ENCODE measurements around the gene CAMP. TPM values are rescaled to one million over a fixed set of nuclear protein-coding genes. Genes with fewer than 3 reads are reported as not detected.

Gene CAMP
- total and polyA plus RNA-seq, 4 donors = 1.3 to 5.5 (median 1.7) TPM

DNA sequence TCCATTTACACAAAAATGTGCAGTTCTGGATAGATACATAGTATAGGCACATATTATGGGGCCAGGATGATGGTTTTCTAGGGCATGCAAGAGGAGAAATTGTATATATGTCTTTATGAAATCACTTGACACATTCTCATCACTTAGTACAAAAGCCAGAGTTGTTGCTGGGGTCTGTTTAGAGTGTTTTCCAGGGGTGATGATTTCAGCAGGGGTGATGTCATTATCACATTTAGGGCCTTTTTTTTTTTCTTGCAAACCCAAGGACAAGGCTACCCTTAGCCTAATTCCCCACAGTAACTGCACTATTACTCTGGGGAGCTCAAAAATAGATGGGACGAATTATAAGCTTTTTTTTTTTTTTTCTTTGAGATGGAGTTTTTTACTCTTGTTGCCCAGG lies 21.2 kb downstream of the CAMP start:
- peaks cover 0 to 7% (median 4%) of the 10 kb centered on the region in 5 donors for H3K4me1 ChIP-seq (ENCODE audit: control insufficient read depth in 5 of 5, insufficient read depth in 5 of 5, low read length in 5 of 5)
- no peaks in the 10 kb centered on the region for H3K9me3 ChIP-seq (ENCODE audit: control insufficient read depth in 4 of 4, insufficient read depth in 3 of 4, low read length in 3 of 4)
- H3K36me3 ChIP-seq (ENCODE audit: control insufficient read depth in 4 of 4, insufficient read depth in 4 of 4, low read length in 4 of 4) = peaks cover 0 to 2% (median 2%) of the 10 kb centered on the region in 4 donors
- no peak overlapping the region for H3K27ac ChIP-seq (ENCODE audit: low read depth in 1 of 2, low read length in 1 of 2)
- H3K4me3 ChIP-seq = no peak overlapping the region
- DNase-seq (no peak), ATAC-seq (ENCODE audit: insufficient read depth, low FRiP score) (no peak)
- H3K27me3 ChIP-seq (ENCODE audit: control insufficient read depth in 3 of 3, insufficient read depth in 3 of 3, low read length in 2 of 3) = no peaks in the 10 kb centered on the region
- TF ChIP-seq, protein P1, sequence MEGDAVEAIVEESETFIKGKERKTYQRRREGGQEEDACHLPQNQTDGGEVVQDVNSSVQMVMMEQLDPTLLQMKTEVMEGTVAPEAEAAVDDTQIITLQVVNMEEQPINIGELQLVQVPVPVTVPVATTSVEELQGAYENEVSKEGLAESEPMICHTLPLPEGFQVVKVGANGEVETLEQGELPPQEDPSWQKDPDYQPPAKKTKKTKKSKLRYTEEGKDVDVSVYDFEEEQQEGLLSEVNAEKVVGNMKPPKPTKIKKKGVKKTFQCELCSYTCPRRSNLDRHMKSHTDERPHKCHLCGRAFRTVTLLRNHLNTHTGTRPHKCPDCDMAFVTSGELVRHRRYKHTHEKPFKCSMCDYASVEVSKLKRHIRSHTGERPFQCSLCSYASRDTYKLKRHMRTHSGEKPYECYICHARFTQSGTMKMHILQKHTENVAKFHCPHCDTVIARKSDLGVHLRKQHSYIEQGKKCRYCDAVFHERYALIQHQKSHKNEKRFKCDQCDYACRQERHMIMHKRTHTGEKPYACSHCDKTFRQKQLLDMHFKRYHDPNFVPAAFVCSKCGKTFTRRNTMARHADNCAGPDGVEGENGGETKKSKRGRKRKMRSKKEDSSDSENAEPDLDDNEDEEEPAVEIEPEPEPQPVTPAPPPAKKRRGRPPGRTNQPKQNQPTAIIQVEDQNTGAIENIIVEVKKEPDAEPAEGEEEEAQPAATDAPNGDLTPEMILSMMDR (IDR thresholded peaks at IDR 0.05; ENCODE audit: control extremely low read depth, extremely low read depth) = no peak
- 93 to 95% methylated on average over 1 of the region's 1 CpG for WGBS, 2 donors
- H3K9ac ChIP-seq (ENCODE audit: insufficient read depth in 1 of 2, low read length in 2 of 2) = no peak overlapping the region

DNA sequence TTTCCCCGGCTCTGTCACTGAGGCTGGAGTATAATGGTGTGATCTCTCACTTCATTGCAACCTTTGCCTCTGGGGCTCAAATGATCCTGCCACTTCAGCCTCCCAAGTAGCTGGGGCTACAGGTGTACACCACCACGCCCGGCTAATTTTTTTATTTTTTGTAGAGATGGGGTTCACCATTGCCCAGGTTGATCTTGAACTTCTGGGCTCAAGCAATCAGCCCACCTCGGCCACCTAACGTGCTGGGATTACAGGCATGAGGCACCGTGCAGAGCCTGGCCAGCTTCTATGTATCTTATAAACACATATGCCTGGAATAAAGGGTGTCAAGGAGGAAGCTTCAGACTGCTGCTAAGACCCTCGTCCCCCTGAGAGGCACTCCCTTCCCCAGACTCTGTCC lies 21.8 kb downstream of the CAMP start:
- TF ChIP-seq, protein P1 (IDR thresholded peaks at IDR 0.05; ENCODE audit: control extremely low read depth, extremely low read depth) = no peak
- no peak overlapping the region for H3K4me3 ChIP-seq
- peaks cover 0 to 7% (median 4%) of the 10 kb centered on the region in 5 donors for H3K4me1 ChIP-seq (ENCODE audit: control insufficient read depth in 5 of 5, insufficient read depth in 5 of 5, low read length in 5 of 5)
- WGBS, 2 donors = 95 to 96% methylated on average over 7 of the region's 7 CpGs
- H3K9ac ChIP-seq (ENCODE audit: insufficient read depth in 1 of 2, low read length in 2 of 2) = no peak overlapping the region
- peaks cover 0 to 5% (median 3%) of the 10 kb centered on the region in 4 donors for H3K36me3 ChIP-seq (ENCODE audit: control insufficient read depth in 4 of 4, insufficient read depth in 4 of 4, low read length in 4 of 4)
- DNase-seq (no peak), ATAC-seq (ENCODE audit: insufficient read depth, low FRiP score) (no peak)
- no peaks in the 10 kb centered on the region for H3K9me3 ChIP-seq (ENCODE audit: control insufficient read depth in 4 of 4, insufficient read depth in 3 of 4, low read length in 3 of 4)
- H3K27ac ChIP-seq (ENCODE audit: low read depth in 1 of 2, low read length in 1 of 2) = no peak overlapping the region
- H3K27me3 ChIP-seq (ENCODE audit: control insufficient read depth in 3 of 3, insufficient read depth in 3 of 3, low read length in 2 of 3) = no peaks in the 10 kb centered on the region

DNA sequence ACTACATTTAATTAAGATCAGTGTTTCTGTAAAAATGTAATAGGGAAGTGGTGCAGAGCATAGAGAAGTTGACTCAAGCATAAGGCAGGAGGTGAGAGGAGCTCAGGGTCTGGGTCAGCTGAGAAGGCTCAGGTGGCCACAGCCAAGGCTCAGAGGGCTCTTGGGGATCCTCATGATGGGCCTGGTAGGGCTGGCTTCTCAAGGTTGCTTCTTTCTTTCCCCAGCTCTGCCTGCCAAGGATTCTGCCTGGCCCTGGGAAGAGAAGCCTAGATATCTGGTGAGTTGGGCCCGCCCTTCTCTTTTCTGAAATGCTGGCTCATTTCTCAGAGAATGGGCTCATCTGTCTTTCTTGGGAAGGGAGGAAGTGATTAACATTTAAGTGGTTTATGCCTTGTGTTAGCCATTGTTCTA lies 24.1 kb downstream of the CAMP start:
- peaks cover 0 to 5% (median 3%) of the 10 kb centered on the region in 4 donors for H3K36me3 ChIP-seq (ENCODE audit: control insufficient read depth in 4 of 4, insufficient read depth in 4 of 4, low read length in 4 of 4)
- no peak for DNase-seq
- H3K9me3 ChIP-seq (ENCODE audit: control insufficient read depth in 4 of 4, insufficient read depth in 3 of 4, low read length in 3 of 4) = no peaks in the 10 kb centered on the region
- no peak for ATAC-seq (ENCODE audit: insufficient read depth, low FRiP score)
- peaks cover 0 to 4% (median 0%) of the 10 kb centered on the region in 5 donors for H3K4me1 ChIP-seq (ENCODE audit: control insufficient read depth in 5 of 5, insufficient read depth in 5 of 5, low read length in 5 of 5)
- peak overlapping the region in 1 of 2 donors; percentile 84 for H3K27ac ChIP-seq (ENCODE audit: low read depth in 1 of 2, low read length in 1 of 2)
- no peaks in the 10 kb centered on the region for H3K27me3 ChIP-seq (ENCODE audit: control insufficient read depth in 3 of 3, insufficient read depth in 3 of 3, low read length in 2 of 3)
- TF ChIP-seq, protein P1 (IDR thresholded peaks at IDR 0.05; ENCODE audit: control extremely low read depth, extremely low read depth) = no peak
- no peak overlapping the region for H3K4me3 ChIP-seq
- WGBS, 2 donors = 57 to 69% methylated on average over 1 of the region's 1 CpG
- no peak overlapping the region for H3K9ac ChIP-seq (ENCODE audit: insufficient read depth in 1 of 2, low read length in 2 of 2)

Measured in lung (tissue), 12 donors.